Activated CD8-positive, alpha-beta T cell treated with anti-CD3 and anti-CD28 coated beads, Interleukin-2, amount 10 ng/mL, durations not matched to agents 7 days and 5 days (primary cell): Measurements from ENCODE around the gene SORL1. TPM values are rescaled to one million over a fixed set of nuclear protein-coding genes. Genes with fewer than 3 reads are reported as not detected.
"Not testable (repeated sequence)": the region's sequence is repeated elsewhere in the genome, so short reads cannot be mapped to it uniquely, and the experiment has no call there.

Experiments used
- ATAC-seq: fragments of 150-1000 bp; cut with Tn5 transposase; one replicate; pipeline ENCODE4 v1.10.0; 2021; ENCODE audit warnings: moderate library complexity
- CTCF ChIA-PET: fragments of 350-600 bp; sonication (Branson Sonifier 250); formaldehyde crosslinking; loops from one replicate; lab custom pipeline; 2021; ENCODE audit warnings: antibody characterized with exemption; lab: Charles Lee
- POLR2A ChIA-PET: fragments of 350-600 bp; sonication (Branson Sonifier 250); formaldehyde crosslinking; loops from one replicate; lab custom pipeline; 2021; ENCODE audit warnings: antibody characterized with exemption; lab: Charles Lee
- DNase-seq: peaks from one replicate; pipeline ENCODE4 v3.0.0-alpha.2; 2020
- H3K27ac Mint-ChIP-seq: one replicate; pipeline ENCODE4 v1.8.0; 2021; ENCODE audit warnings: mild to moderate bottlenecking, mixed read lengths
- H3K27me3 Mint-ChIP-seq: one replicate; pipeline ENCODE4 v1.8.0; 2021; ENCODE audit warnings: low read depth, mixed read lengths
- H3K36me3 Mint-ChIP-seq: one replicate; pipeline ENCODE4 v1.8.0; 2021; ENCODE audit warnings: low read depth, mixed read lengths
- H3K4me1 Mint-ChIP-seq: one replicate; pipeline ENCODE4 v1.8.0; 2021; ENCODE audit warnings: low read depth, mixed read lengths
- H3K4me3 Mint-ChIP-seq: one replicate; pipeline ENCODE4 v1.8.0; 2021; ENCODE audit warnings: mild to moderate bottlenecking, mixed read lengths
- H3K9me3 Mint-ChIP-seq: one replicate; pipeline ENCODE4 v1.8.0; 2022; ENCODE audit warnings: mixed read lengths; ENCODE audit not compliant: insufficient read depth
- total RNA-seq, 2 experiments: library from RNA; stranded (reverse); gene quantifications; one replicate each; pipeline ENCODE4 v1.2.3, GENCODE V29; 2021

SORL1 gene
- total RNA-seq, 2 experiments from 2014 or later: 98.9 to 107 TPM

GRCh38 chr11:121618516-121618915, 166.4 kb downstream of the SORL1 start:
- H3K27ac Mint-ChIP-seq: no peak overlapping the region
- POLR2A ChIA-PET: interaction anchor here (0.6 kb wide), 1 partner anchor 40 kb away, joined by 3 read pairs; no protein-coding TSS in a partner anchor
- CTCF ChIA-PET: interaction anchor here (1.1 kb wide), 1 partner anchor 28 kb away, joined by 3 read pairs; no protein-coding TSS in a partner anchor

GRCh38 chr11:121625777-121626506, 173.8 kb downstream of the SORL1 start:
- Mint-ChIP-seq H3K4me1 (peaks cover 1% of the 10 kb centered on the region), H3K4me3 (no peak overlapping the region), H3K27me3 (no peaks in the 10 kb centered on the region), H3K9me3 (no peaks in the 10 kb centered on the region), H3K36me3 (peaks cover 69% of the 10 kb centered on the region), H3K27ac (no peak overlapping the region)
- ChIA-PET POLR2A (no interaction called here), CTCF (interaction anchor here (0.7 kb wide), 1 partner anchor 309 kb away, joined by 3 read pairs; no protein-coding TSS in a partner anchor)
- no peak for DNase-seq
- no peak for ATAC-seq

More at GRCh38 chr11:121618516-121618915, 166.4 kb downstream of the SORL1 start:
- Mint-ChIP-seq H3K9me3 (no peaks in the 10 kb centered on the region), H3K36me3 (peaks cover 82% of the 10 kb centered on the region), H3K4me3 (no peak overlapping the region), H3K27me3 (no peaks in the 10 kb centered on the region), H3K4me1 (peaks cover 1% of the 10 kb centered on the region)
- DNase-seq (no peak), ATAC-seq (no peak)

GRCh38 chr11:121626507-121626875, 174.4 kb downstream of the SORL1 start:
- CTCF ChIA-PET: interaction anchor here (0.7 kb wide), 1 partner anchor 310 kb away, joined by 3 read pairs; no protein-coding TSS in a partner anchor
- DNase-seq (no peak), ATAC-seq (no peak)
- Mint-ChIP-seq H3K36me3 (peaks cover 66% of the 10 kb centered on the region), H3K4me3 (no peak overlapping the region), H3K9me3 (no peaks in the 10 kb centered on the region), H3K27me3 (no peaks in the 10 kb centered on the region), H3K27ac (no peak overlapping the region), H3K4me1 (peaks cover under 1% of the 10 kb centered on the region)
- POLR2A ChIA-PET: no interaction called here

GRCh38 chr11:121626980-121627379, 174.9 kb downstream of the SORL1 start:
- Mint-ChIP-seq H3K9me3 (no peaks in the 10 kb centered on the region), H3K4me3 (no peak overlapping the region), H3K36me3 (peaks cover 62% of the 10 kb centered on the region), H3K27ac (no peak overlapping the region), H3K27me3 (no peaks in the 10 kb centered on the region), H3K4me1 (no peaks in the 10 kb centered on the region)
- no peak for ATAC-seq
- POLR2A ChIA-PET: no interaction called here
- CTCF ChIA-PET: no interaction called here
- DNase-seq: no peak

GRCh38 chr11:121630041-121630440, 177.9 kb downstream of the SORL1 start:
- DNase-seq: no peak
- ChIA-PET POLR2A (no interaction called here), CTCF (interaction anchor here (1.8 kb wide), 1 partner anchor 25 kb away, joined by 4 read pairs; no protein-coding TSS in a partner anchor)
- H3K9me3 Mint-ChIP-seq: no peaks in the 10 kb centered on the region
- H3K27ac Mint-ChIP-seq: no peak overlapping the region
- no peak overlapping the region for H3K4me3 Mint-ChIP-seq
- H3K27me3 Mint-ChIP-seq: no peaks in the 10 kb centered on the region
- H3K36me3 Mint-ChIP-seq: peaks cover 65% of the 10 kb centered on the region
- no peak for ATAC-seq
- H3K4me1 Mint-ChIP-seq: no peaks in the 10 kb centered on the region

- Mint-ChIP-seq H3K27me3 (no peaks in the 10 kb centered on the region), H3K27ac (no peak overlapping the region), H3K4me3 (no peak overlapping the region), H3K36me3 (peaks cover 56% of the 10 kb centered on the region), H3K9me3 (no peaks in the 10 kb centered on the region), H3K4me1 (no peaks in the 10 kb centered on the region)
- no peak for ATAC-seq
- POLR2A ChIA-PET: no interaction called here
- CTCF ChIA-PET: interaction anchor here (1.0 to 1.8 kb wide), 2 partner anchors 18 to 23 kb away, joined by 4 read pairs; no protein-coding TSS in a partner anchor
- no peak for DNase-seq
These were observed 179.3 kb downstream of the SORL1 start for GRCh38 chr11:121631456-121631855.

- peaks cover 34% of the 10 kb centered on the region for H3K36me3 Mint-ChIP-seq
- H3K27me3 Mint-ChIP-seq: no peaks in the 10 kb centered on the region
- DNase-seq (no peak), ATAC-seq (no peak)
- no peaks in the 10 kb centered on the region for H3K4me1 Mint-ChIP-seq
- ChIA-PET CTCF (no interaction called here), POLR2A (no interaction called here)
- H3K27ac Mint-ChIP-seq: no peak overlapping the region
- H3K4me3 Mint-ChIP-seq: no peak overlapping the region
- H3K9me3 Mint-ChIP-seq: no peaks in the 10 kb centered on the region
These were observed 182.2 kb downstream of the SORL1 start for GRCh38 chr11:121634273-121634672.

- ChIA-PET POLR2A (no interaction called here), CTCF (no interaction called here)
- Mint-ChIP-seq H3K4me3 (no peak overlapping the region), H3K27me3 (no peaks in the 10 kb centered on the region), H3K27ac (no peak overlapping the region), H3K4me1 (no peaks in the 10 kb centered on the region), H3K36me3 (peaks cover 29% of the 10 kb centered on the region), H3K9me3 (no peaks in the 10 kb centered on the region)
- no peak for ATAC-seq
- no peak for DNase-seq
These were observed 182.8 kb downstream of the SORL1 start for GRCh38 chr11:121634889-121635288.

GRCh38 chr11:121636081-121636799, 184.1 kb downstream of the SORL1 start:
- H3K27me3 Mint-ChIP-seq: no peaks in the 10 kb centered on the region
- ChIA-PET CTCF (no interaction called here), POLR2A (interaction anchor here (0.6 kb wide), 1 partner anchor 19 kb away, joined by 3 read pairs; no protein-coding TSS in a partner anchor)
- H3K4me1 Mint-ChIP-seq: no peaks in the 10 kb centered on the region
- H3K4me3 Mint-ChIP-seq: no peak overlapping the region
- DNase-seq (no peak), ATAC-seq (no peak)
- H3K36me3 Mint-ChIP-seq: peaks cover 20% of the 10 kb centered on the region
- H3K27ac Mint-ChIP-seq: no peak overlapping the region
- no peaks in the 10 kb centered on the region for H3K9me3 Mint-ChIP-seq

- H3K27me3 Mint-ChIP-seq: no peaks in the 10 kb centered on the region
- ATAC-seq (no peak), DNase-seq (no peak)
- no peak overlapping the region for H3K27ac Mint-ChIP-seq
- H3K4me3 Mint-ChIP-seq: no peak overlapping the region
- CTCF ChIA-PET: no interaction called here
- peaks cover 19% of the 10 kb centered on the region for H3K36me3 Mint-ChIP-seq
- no peaks in the 10 kb centered on the region for H3K9me3 Mint-ChIP-seq
- H3K4me1 Mint-ChIP-seq: no peaks in the 10 kb centered on the region
- POLR2A ChIA-PET: interaction anchor here (0.6 kb wide), 1 partner anchor 20 kb away, joined by 3 read pairs; no protein-coding TSS in a partner anchor
These were observed 184.7 kb downstream of the SORL1 start for GRCh38 chr11:121636800-121637176.

- POLR2A ChIA-PET, CTCF ChIA-PET, H3K4me1 Mint-ChIP-seq, H3K9me3 Mint-ChIP-seq, H3K27ac Mint-ChIP-seq, H3K4me3 Mint-ChIP-seq, ATAC-seq, H3K27me3 Mint-ChIP-seq, DNase-seq: not testable (repeated sequence)
- peaks cover 13% of the 10 kb centered on the region for H3K36me3 Mint-ChIP-seq
These were observed 185.5 kb downstream of the SORL1 start for GRCh38 chr11:121637587-121637986.
